GM12891 (cell line): ENCODE results near the gene MICOS13.
"Not testable (repeated sequence)": the region's sequence is repeated elsewhere in the genome, so short reads cannot be mapped to it uniquely, and the experiment has no call there.

ENCODE experiments used
- DNase-seq: peaks from one replicate; pipeline ENCODE4 v3.0.0; 2011; ENCODE audit warnings: low spot score; ENCODE audit not compliant: insufficient read length
- FAIRE-seq: peaks from 2 replicates; lab custom pipeline; 2011; peaks lifted over from hg19 to GRCh38; lab: Jason Lieb, UNC
- PAX5 ChIP-seq: IDR thresholded peaks from 2 replicates; pipeline ENCODE4 v1.6.1; 2011; ENCODE audit warnings: low read length, moderate library complexity, mild to moderate bottlenecking; ENCODE audit not compliant: insufficient read depth, severe bottlenecking
- POLR2A ChIP-seq: IDR thresholded peaks from 2 replicates; pipeline ENCODE4 v1.6.1; 2011; ENCODE audit warnings: low read depth, low read length, control low read depth
- POLR2AphosphoS5 ChIP-seq: IDR thresholded peaks from 2 replicates; pipeline ENCODE4 v1.6.1; 2011; ENCODE audit warnings: low read depth, low read length, control low read depth
- POU2F2 ChIP-seq: IDR thresholded peaks from 2 replicates; pipeline ENCODE4 v1.6.1; 2011; ENCODE audit warnings: low read depth, mild to moderate bottlenecking, control low read depth, low read length, moderate library complexity
- SPI1 ChIP-seq: IDR thresholded peaks from 2 replicates; pipeline ENCODE4 v1.6.1; 2011; ENCODE audit warnings: low read depth, low read length, control low read depth
- TAF1 ChIP-seq: IDR thresholded peaks from 2 replicates; pipeline ENCODE4 v1.6.1; 2011; ENCODE audit warnings: low read depth, low read length, control low read depth

The MICOS13 gene

GRCh38 chr19:5694167-5694955 lies 14.0 kb upstream of the MICOS13 start:
- peak; percentile 58; the same call in 1 of the 2 replicates for TF ChIP-seq POLR2A
- TF ChIP-seq PAX5 = no peak
- TF ChIP-seq POLR2AphosphoS5 = peak; percentile 15; the same call in 1 of the 2 replicates
- FAIRE-seq = no peak
- no peak for DNase-seq

DNA sequence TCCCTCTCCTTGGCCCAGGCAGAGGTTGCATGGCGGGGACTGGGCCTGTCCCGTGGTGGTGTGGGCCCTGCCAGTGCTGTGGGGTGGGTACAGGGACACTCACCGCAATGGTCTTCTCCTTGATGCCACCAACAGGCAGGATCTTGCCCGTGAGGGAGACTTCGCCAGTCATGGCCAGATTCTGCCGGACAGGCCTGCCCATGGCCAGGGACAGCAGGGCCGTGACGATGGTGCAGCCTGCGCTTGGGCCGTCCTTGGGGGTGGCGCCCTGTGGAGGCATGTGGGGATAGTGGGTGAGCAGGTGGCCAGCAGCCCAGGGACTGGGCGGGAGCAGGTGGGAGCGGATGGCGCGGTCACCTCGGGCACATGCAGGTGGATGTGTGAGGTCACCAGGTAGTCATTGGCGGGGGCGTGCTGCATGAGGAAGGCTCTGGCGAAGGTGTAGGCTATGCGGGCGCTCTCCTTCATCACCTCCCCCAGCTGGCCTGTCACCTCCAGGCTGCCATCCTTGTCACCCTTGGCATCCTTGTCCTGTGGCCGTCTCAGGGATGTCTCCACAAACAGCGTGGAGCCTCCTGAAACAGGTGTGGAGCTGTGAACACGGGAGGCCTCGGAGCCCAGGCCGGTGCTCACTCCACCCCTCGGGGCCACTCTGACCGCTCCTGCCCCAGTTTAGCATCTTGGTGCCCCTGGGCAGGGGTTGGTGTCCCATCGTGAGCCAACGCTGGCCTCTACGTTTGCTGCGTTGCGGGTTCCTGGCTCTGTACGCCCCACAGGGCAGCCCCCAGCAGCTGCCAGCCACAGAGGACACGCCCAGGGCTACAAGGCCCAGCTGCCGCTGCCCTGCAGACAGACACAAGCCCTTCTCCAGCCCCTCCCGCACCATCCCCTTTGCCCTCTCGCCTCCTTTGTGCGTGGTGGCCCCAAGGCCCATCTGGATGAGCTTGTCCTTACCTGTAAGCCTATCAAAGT lies 13.2 kb upstream of the MICOS13 start:
- no peak for DNase-seq
- peak; percentile 28 for FAIRE-seq
- TF ChIP-seq POLR2AphosphoS5 (peak; percentile 95), POLR2A (no peak; the same call in none of the 2 replicates), SPI1 (no peak), POU2F2 (0 out of 2 replicates have a peak, but pooled peaks have one; percentile 46)

GRCh38 chr19:5692723-5693194 lies 12.4 kb upstream of the MICOS13 start:
- no peak for FAIRE-seq
- DNase-seq = no peak
- TF ChIP-seq POU2F2 (no peak; the same call in 1 of the 2 replicates), POLR2A (peak; percentile 64), PAX5 (no peak)

GRCh38 chr19:5691822-5692722 lies 11.8 kb upstream of the MICOS13 start:
- DNase-seq = no peak

DNA sequence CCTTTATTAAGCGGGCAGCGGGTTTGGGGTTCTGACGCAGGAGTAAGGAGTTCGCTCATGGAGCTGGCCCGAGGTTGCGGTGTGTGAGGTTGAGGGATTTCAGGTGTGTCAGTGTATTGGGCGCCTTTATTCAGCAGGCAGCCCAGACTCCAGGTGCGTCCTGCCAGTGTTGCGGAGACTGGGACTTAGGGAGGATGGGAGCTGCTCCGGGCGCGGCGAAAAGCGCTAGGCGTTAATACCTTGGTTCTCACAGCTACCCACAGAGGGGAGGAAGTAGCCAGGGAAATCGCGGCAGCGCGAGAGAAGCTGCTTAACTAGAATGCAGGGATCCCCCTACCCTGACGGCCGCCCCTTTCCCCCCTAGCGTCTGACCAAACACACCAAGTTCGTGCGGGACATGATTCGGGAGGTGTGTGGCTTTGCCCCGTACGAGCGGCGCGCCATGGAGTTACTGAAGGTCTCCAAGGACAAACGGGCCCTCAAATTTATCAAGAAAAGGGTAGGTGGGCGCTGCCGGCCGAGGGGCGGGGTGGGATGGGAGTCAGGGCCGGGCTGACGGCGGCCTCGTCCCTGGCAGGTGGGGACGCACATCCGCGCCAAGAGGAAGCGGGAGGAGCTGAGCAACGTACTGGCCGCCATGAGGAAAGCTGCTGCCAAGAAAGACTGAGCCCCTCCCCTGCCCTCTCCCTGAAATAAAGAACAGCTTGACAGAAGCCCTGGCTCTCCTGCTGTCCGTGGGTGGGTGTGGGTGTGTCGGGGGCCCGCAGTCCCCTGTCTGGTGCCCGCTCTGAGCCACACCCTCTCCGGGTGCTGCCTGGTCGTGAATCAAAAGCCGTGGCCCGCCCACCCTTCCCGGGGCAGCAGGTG lies 10.9 kb upstream of the MICOS13 start:
- no peak for DNase-seq
- TF ChIP-seq TAF1 (0 out of 2 replicates have a peak, but pooled peaks have one; percentile 14), PAX5 (no peak), POU2F2 (no peak), POLR2A (no peak; the same call in none of the 2 replicates), POLR2AphosphoS5 (peak; percentile 29; the same call in 1 of the 2 replicates), SPI1 (peak; percentile 16; the same call in 1 of the 2 replicates)
- FAIRE-seq = peak; percentile 72

More at GRCh38 chr19:5691822-5692722, 11.8 kb upstream of the MICOS13 start:
- no peak for FAIRE-seq
- TF ChIP-seq POLR2AphosphoS5 (no peak; the same call in 1 of the 2 replicates), POLR2A (no peak; the same call in 1 of the 2 replicates), TAF1 (no peak), PAX5 (no peak), POU2F2 (no peak), SPI1 (no peak)

- DNase-seq = peak; percentile 97
- peak; percentile 99 for FAIRE-seq
- TF ChIP-seq TAF1 (peak; percentile 99), POU2F2 (peak; percentile 95), PAX5 (peak; percentile 20), SPI1 (peak; percentile 28; the same call in 1 of the 2 replicates), POLR2AphosphoS5 (peak; percentile 99), POLR2A (peak; percentile 99)
These were observed 10.0 kb upstream of the MICOS13 start, which contains the start of gene RPL36 for GRCh38 chr19:5690125-5690954. Gene RPL36, plus strand, starts transcription at chr19:5690295. Its CDS starts 213 bp downstream, at chr19:5690508.

- not testable (repeated sequence) for FAIRE-seq, DNase-seq
These were observed 8.1 kb upstream of the MICOS13 start for GRCh38 chr19:5688262-5688881.
